GM12874 (cell line): ENCODE results near the gene ALDH4A1.

Source experiments
- CTCF ChIP-seq: IDR thresholded peaks from 2 replicates; pipeline ENCODE4 v1.5.1; 2011; ENCODE audit warnings: low read depth, mild to moderate bottlenecking, control low read depth, low read length, moderate library complexity; ENCODE audit not compliant: insufficient read depth

The ALDH4A1 gene

GRCh38 chr1:18948048-18948912, 45.9 kb upstream of the ALDH4A1 start:
- no peak for TF ChIP-seq CTCF

- TF ChIP-seq CTCF, result no peak
Observed at GRCh38 chr1:18947570-18947969, 45.2 kb upstream of the ALDH4A1 start.

GRCh38 chr1:18946550-18947381, 44.4 kb upstream of the ALDH4A1 start:
- TF ChIP-seq CTCF, result no peak

- no peak for TF ChIP-seq CTCF
Observed at GRCh38 chr1:18945401-18945849, 43.1 kb upstream of the ALDH4A1 start.

- no peak for TF ChIP-seq CTCF
Observed at GRCh38 chr1:18944810-18945209, 42.5 kb upstream of the ALDH4A1 start.

- no peak for TF ChIP-seq CTCF
Observed at GRCh38 chr1:18943914-18944572, 41.7 kb upstream of the ALDH4A1 start.

GRCh38 chr1:18943162-18943561, 40.8 kb upstream of the ALDH4A1 start:
- no peak for TF ChIP-seq CTCF
